Measurements from ENCODE around the gene INTS6. TPM values are rescaled to one million over a fixed set of nuclear protein-coding genes. Genes with fewer than 3 reads are reported as not detected.

The INTS6 gene, protein sequence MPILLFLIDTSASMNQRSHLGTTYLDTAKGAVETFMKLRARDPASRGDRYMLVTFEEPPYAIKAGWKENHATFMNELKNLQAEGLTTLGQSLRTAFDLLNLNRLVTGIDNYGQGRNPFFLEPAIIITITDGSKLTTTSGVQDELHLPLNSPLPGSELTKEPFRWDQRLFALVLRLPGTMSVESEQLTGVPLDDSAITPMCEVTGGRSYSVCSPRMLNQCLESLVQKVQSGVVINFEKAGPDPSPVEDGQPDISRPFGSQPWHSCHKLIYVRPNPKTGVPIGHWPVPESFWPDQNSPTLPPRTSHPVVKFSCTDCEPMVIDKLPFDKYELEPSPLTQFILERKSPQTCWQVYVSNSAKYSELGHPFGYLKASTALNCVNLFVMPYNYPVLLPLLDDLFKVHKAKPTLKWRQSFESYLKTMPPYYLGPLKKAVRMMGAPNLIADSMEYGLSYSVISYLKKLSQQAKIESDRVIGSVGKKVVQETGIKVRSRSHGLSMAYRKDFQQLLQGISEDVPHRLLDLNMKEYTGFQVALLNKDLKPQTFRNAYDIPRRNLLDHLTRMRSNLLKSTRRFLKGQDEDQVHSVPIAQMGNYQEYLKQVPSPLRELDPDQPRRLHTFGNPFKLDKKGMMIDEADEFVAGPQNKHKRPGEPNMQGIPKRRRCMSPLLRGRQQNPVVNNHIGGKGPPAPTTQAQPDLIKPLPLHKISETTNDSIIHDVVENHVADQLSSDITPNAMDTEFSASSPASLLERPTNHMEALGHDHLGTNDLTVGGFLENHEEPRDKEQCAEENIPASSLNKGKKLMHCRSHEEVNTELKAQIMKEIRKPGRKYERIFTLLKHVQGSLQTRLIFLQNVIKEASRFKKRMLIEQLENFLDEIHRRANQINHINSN
- 68.2 TPM for total RNA-seq

DNA sequence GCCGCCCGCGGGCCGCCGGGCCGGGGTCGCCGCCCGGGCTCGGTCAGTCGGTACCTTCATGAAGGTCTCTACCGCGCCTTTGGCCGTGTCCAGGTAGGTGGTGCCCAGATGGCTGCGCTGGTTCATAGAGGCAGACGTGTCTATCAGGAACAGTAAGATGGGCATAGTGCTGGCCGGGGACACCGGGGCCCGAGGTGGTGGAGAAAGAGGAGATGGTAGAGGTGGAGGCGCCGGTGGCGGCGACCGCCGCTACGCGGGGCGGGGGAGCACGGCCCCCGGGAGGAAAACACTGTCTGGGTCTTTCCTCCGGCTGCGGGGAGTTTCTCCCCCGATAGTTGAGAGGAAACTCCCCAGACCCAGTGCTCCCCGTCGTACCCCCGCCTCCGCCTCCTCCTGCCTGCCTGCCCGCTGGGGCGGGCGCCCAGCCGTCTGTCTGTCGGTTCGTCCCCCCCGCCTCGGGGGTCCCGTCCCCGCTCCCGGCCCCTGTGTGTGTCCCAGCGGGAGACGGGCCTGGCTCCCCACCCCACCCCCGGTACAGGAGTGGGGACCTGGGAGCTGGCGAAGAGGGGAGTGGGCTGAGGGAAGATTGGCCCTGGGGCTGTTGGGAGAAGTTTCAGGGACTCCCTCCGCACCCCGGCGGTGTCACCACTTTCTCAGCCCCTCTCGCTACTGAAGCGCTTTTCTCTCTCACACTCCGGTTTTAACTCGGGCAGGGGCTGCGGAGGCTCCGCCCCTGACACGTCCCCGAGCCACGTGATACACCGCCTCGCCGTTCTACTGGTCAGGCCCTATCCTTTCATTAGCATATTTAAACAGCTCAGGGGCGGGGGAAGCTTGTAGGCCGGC is at the start of gene INTS6:
INTS6 (minus strand) TSS at position 676 of the 846 bp plus-strand sequence; CDS start at position 165, 511 bp downstream.

DNA sequence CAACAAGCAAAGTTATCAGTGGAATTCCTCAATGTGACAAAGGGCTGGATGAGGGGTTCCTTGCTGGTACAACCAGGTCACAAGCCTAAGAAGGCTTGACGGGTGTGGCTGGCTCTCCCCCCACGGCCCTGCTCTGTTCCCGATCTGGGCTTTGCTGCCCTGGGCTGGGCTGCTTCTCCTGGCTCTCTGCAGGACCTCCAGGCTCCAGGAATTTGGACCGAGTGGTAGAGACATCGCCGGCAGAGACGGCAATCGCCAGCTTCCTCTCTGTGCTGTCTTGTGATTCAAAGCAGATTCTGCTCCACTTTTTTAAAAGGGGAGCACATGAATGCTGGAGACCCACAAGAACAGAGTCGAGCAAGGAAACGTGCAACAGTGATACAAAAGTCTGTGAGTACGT is 113.5 kb downstream of the INTS6 start, which contains the start of gene SERPINE3:
SERPINE3 (plus strand) TSS at position 338 of the 400 bp plus-strand sequence. CDS start 1,401 bp downstream, outside the sequence.

Small RNAs within 50 kb of the gene (small RNA-seq; reads per million reads assigned to genes)
- gene MIR5693 (ENCODE audit: low replicate concordance) (not detected), gene RN7SL320P (ENCODE audit: low replicate concordance) (not detected), gene SNRPGP11 (ENCODE audit: low replicate concordance) (not detected)

Other genes with a start within 250 kb of the INTS6 start
- gene FAM124A, start 230.6 kb downstream of the INTS6 start, total RNA-seq: 23.2 TPM
- gene SERPINE3, start 113.3 kb downstream of the INTS6 start, total RNA-seq: 0.63 TPM
- gene WDFY2, start 131.4 kb upstream of the INTS6 start, total RNA-seq: 28.5 TPM